ENCODE results near the gene INPP5B. TPM values are rescaled to one million over a fixed set of nuclear protein-coding genes. Genes with fewer than 3 reads are reported as not detected.

Gene INPP5B
- total and polyA plus RNA-seq, 2 of the 13 experiments (the other 11 are each of a cell fraction or from before 2014, with no cell fraction given) = 9.0 to 9.8 TPM

GRCh38 chr1:37946703-37947360 is at the start of gene INPP5B (continued):
- peak; percentile 75 for TF ChIP-seq MNT (IDR thresholded peaks at IDR 0.05)
- TF ChIP-seq REST (IDR thresholded peaks at IDR 0.05; ENCODE audit: borderline replicate concordance in 1 of 2, low read depth in 1 of 2, low read length in 2 of 2) = no peak
- TF ChIP-seq ZNF331 (CRISPR knock-in tag; IDR thresholded peaks at IDR 0.05) = peak; percentile 59; the same call in 1 of the 2 replicates
- TF ChIP-seq KAT8 (CRISPR knock-in tag; IDR thresholded peaks at IDR 0.05) = peak; percentile 75
- TF ChIP-seq ZFY (CRISPR knock-in tag; IDR thresholded peaks at IDR 0.05) = peak; percentile 80
- no peak for TF ChIP-seq ZNF441 (CRISPR knock-in tag; IDR thresholded peaks at IDR 0.05; ENCODE audit: borderline replicate concordance)
- no peak for TF ChIP-seq ZNF747 (CRISPR knock-in tag; IDR thresholded peaks at IDR 0.05; ENCODE audit: borderline replicate concordance)
- no peak for TF ChIP-seq AGO2 (optimal IDR thresholded peaks at IDR 0.05; ENCODE audit: low read depth, low read length)
- no peak; the same call in 1 of the 2 replicates for TF ChIP-seq PHF20 (CRISPR knock-in tag; IDR thresholded peaks at IDR 0.05)
- peak; percentile 55; the same call in 1 of the 2 replicates for TF ChIP-seq MIER3 (CRISPR knock-in tag; IDR thresholded peaks at IDR 0.05; ENCODE audit: borderline replicate concordance)
- TF ChIP-seq SAP130 (CRISPR knock-in tag; IDR thresholded peaks at IDR 0.05; ENCODE audit: low read depth) = peak; percentile 93
- no peak for TF ChIP-seq CHD4 (IDR thresholded peaks at IDR 0.05; ENCODE audit: borderline replicate concordance, low read length)
- 0 out of 2 replicates have a peak, but pooled peaks have one; percentile 56 for TF ChIP-seq ZNF83 (CRISPR knock-in tag; IDR thresholded peaks at IDR 0.05; ENCODE audit: borderline replicate concordance)
- TF ChIP-seq ZFP91 (CRISPR knock-in tag; IDR thresholded peaks at IDR 0.05; ENCODE audit: borderline replicate concordance) = peak; percentile 43; the same call in 1 of the 2 replicates
- TF ChIP-seq HMG20A (CRISPR knock-in tag; IDR thresholded peaks at IDR 0.05; ENCODE audit: borderline replicate concordance) = no peak
